H9 (cell line): ENCODE measurements around the gene CCDC157. TPM values are rescaled to one million over a fixed set of nuclear protein-coding genes. Genes with fewer than 3 reads are reported as not detected.

Experiments
- DNase-seq: peaks from one replicate; pipeline ENCODE4 v3.0.0-alpha.2; 2017
- H2AFZ ChIP-seq: one replicate; pipeline ENCODE4 v1.6.1; 2013; ENCODE audit warnings: mild to moderate bottlenecking, low read length, control low read depth, moderate library complexity
- H2AK5ac ChIP-seq: 2 replicates; pipeline ENCODE4 v1.6.1; 2013; ENCODE audit warnings: low read length, control low read depth, mixed read lengths; ENCODE audit not compliant: insufficient read length
- H2BK120ac ChIP-seq: one replicate; pipeline ENCODE4 v1.6.1; 2013; ENCODE audit warnings: low read depth, mild to moderate bottlenecking, low read length, control low read depth, inconsistent platforms; ENCODE audit not compliant: poor library complexity, severe bottlenecking
- H2BK12ac ChIP-seq: 2 replicates; pipeline ENCODE4 v1.6.1; 2013; ENCODE audit warnings: low read length, control low read depth, mixed read lengths, low read depth; ENCODE audit not compliant: insufficient read length
- H2BK15ac ChIP-seq: 2 replicates; pipeline ENCODE4 v1.6.1; 2013; ENCODE audit warnings: low read depth, low read length, control low read depth
- H2BK20ac ChIP-seq: one replicate; pipeline ENCODE4 v1.6.1; 2013; ENCODE audit warnings: low read depth, mild to moderate bottlenecking, low read length, control low read depth, inconsistent platforms; ENCODE audit not compliant: poor library complexity, severe bottlenecking
- H2BK5ac ChIP-seq: 2 replicates; pipeline ENCODE4 v1.6.1; 2013; ENCODE audit warnings: low read length, control low read depth, mixed read lengths; ENCODE audit not compliant: insufficient read length
- H3K14ac ChIP-seq: 2 replicates; pipeline ENCODE4 v1.6.1; 2013; ENCODE audit warnings: low read length, control low read depth; ENCODE audit not compliant: insufficient read depth
- H3K18ac ChIP-seq: 2 replicates; pipeline ENCODE4 v1.6.1; 2013; ENCODE audit warnings: low read depth, mild to moderate bottlenecking, mixed read lengths, low read length, control low read depth; ENCODE audit not compliant: insufficient read length
- H3K23ac ChIP-seq: 2 replicates; pipeline ENCODE4 v1.6.1; 2013; ENCODE audit warnings: low read length, control low read depth, mixed read lengths, low read depth; ENCODE audit not compliant: insufficient read length
- H3K23me2 ChIP-seq: 2 replicates; pipeline ENCODE4 v1.6.1; 2013; ENCODE audit warnings: low read depth, mild to moderate bottlenecking, mixed read lengths, low read length, control low read depth; ENCODE audit not compliant: insufficient read length, poor library complexity, severe bottlenecking
- H3K27ac ChIP-seq: 2 replicates; pipeline ENCODE4 v1.5.1; 2013; ENCODE audit warnings: low read length, control low read depth, mixed read lengths, low read depth; ENCODE audit not compliant: insufficient read length
- H3K27me3 ChIP-seq: 2 replicates; pipeline ENCODE4 v1.6.1; 2013; ENCODE audit warnings: low read length, control low read depth, inconsistent platforms; ENCODE audit not compliant: insufficient read depth
- H3K4ac ChIP-seq: 2 replicates; pipeline ENCODE4 v1.6.1; 2013; ENCODE audit warnings: low read depth, mild to moderate bottlenecking, control low read depth, inconsistent platforms, low read length, moderate library complexity
- H3K4me1 ChIP-seq: 2 replicates; pipeline ENCODE4 v1.6.1; 2013; ENCODE audit warnings: low read length, control low read depth, inconsistent platforms; ENCODE audit not compliant: insufficient read depth
- H3K4me2 ChIP-seq: 2 replicates; pipeline ENCODE4 v1.6.1; 2013; ENCODE audit warnings: low read length, control low read depth, mixed read lengths; ENCODE audit not compliant: insufficient read length, insufficient read depth
- H3K56ac ChIP-seq: 2 replicates; pipeline ENCODE4 v1.6.1; 2013; ENCODE audit warnings: low read depth, mild to moderate bottlenecking, mixed read lengths, low read length, control low read depth; ENCODE audit not compliant: insufficient read length
- H3K79me1 ChIP-seq: 2 replicates; pipeline ENCODE4 v1.6.1; 2013; ENCODE audit warnings: low read depth, mild to moderate bottlenecking, moderate library complexity, low read length, control low read depth, inconsistent platforms; ENCODE audit not compliant: insufficient read depth, poor library complexity, severe bottlenecking
- H3K79me2 ChIP-seq: 2 replicates; pipeline ENCODE4 v1.6.1; 2013; ENCODE audit warnings: low read length, control low read depth, inconsistent platforms; ENCODE audit not compliant: insufficient read depth
- H3K9ac ChIP-seq: 2 replicates; pipeline ENCODE4 v1.6.1; 2013; ENCODE audit warnings: low read length, control low read depth, mixed read lengths; ENCODE audit not compliant: insufficient read length; ENCODE audit errors: extremely low read depth
- H3K9me3 ChIP-seq: one replicate; pipeline ENCODE4 v1.6.1; 2013; ENCODE audit warnings: low read depth, low read length, inconsistent platforms; ENCODE audit not compliant: control insufficient read depth
- H3T11ph ChIP-seq: one replicate; pipeline ENCODE4 v1.6.1; 2013; ENCODE audit warnings: mild to moderate bottlenecking, low read length, control low read depth, inconsistent platforms
- H4K20me1 ChIP-seq: one replicate; pipeline ENCODE4 v1.6.1; 2013; ENCODE audit not compliant: control insufficient read depth, insufficient read length, insufficient read depth
- H4K5ac ChIP-seq: 2 replicates; pipeline ENCODE4 v1.6.1; 2013; ENCODE audit warnings: low read depth, mild to moderate bottlenecking, mixed read lengths, low read length, control low read depth; ENCODE audit not compliant: insufficient read length
- H4K8ac ChIP-seq: replicated peaks from 2 replicates; pipeline ENCODE4 v1.6.1; 2013; ENCODE audit warnings: low read length, control low read depth, mixed read lengths, low read depth; ENCODE audit not compliant: insufficient read length
- H4K91ac ChIP-seq: 2 replicates; pipeline ENCODE4 v1.6.1; 2013; ENCODE audit warnings: low read depth, mild to moderate bottlenecking, moderate library complexity, mixed read lengths, low read length, control low read depth; ENCODE audit not compliant: insufficient read length
- H3K27ac Mint-ChIP-seq, 3 experiments: 2 replicates in 2 of 3; 3 replicates in 1 of 3; pipeline ENCODE4 v1.8.0; 2020 to 2021; ENCODE audit warnings: mixed read lengths in 3 of 3, mild to moderate bottlenecking in 1 of 3, moderate library complexity in 1 of 3
- H3K27me3 Mint-ChIP-seq: 2 replicates; pipeline ENCODE4 v1.8.0; 2021; ENCODE audit warnings: low read depth, mild to moderate bottlenecking, moderate library complexity, mixed read lengths
- H3K36me3 Mint-ChIP-seq, 3 experiments: 2 replicates in 2 of 3; 3 replicates in 1 of 3; pipeline ENCODE4 v1.8.0; 2020 to 2021; ENCODE audit warnings: low read depth in 3 of 3, mixed read lengths in 3 of 3; ENCODE audit not compliant: insufficient read depth in 1 of 3
- H3K4me1 Mint-ChIP-seq, 2 experiments: 2 replicates each; pipeline ENCODE4 v1.8.0; 2020; ENCODE audit warnings: mixed read lengths in 2 of 2
- H3K4me3 Mint-ChIP-seq, 2 experiments: 2 replicates in 1 of 2; 3 replicates in 1 of 2; pipeline ENCODE4 v1.8.0; 2020 to 2021; ENCODE audit warnings: mild to moderate bottlenecking in 2 of 2, mixed read lengths in 2 of 2, moderate library complexity in 1 of 2
- H3K9me3 Mint-ChIP-seq, 2 experiments: 2 replicates in 1 of 2; 3 replicates in 1 of 2; pipeline ENCODE4 v1.8.0; 2020; ENCODE audit warnings: mild to moderate bottlenecking in 2 of 2, mixed read lengths in 2 of 2, moderate library complexity in 1 of 2
- WGBS: extraction: QIAGEN DNeasy Blood & Tissue Kit; methylation state at CpG from one replicate; pipeline ENCODE4 v1.1.7; 2013; ENCODE audit warnings: missing lambda C conversion rate, low lambda C conversion rate, mixed read lengths; ENCODE audit not compliant: insufficient read length; ENCODE audit errors: extremely low coverage; 5-methylcytosine and 5-hydroxymethylcytosine counted together
- total RNA-seq: library from RNA; stranded (reverse); gene quantifications from 2 replicates; pipeline ENCODE4 v1.2.1, GENCODE V29; 2021
- TF ChIP-seq, protein P1 (sequence below): fragments of 200-600 bp; sonication (generic); conservative IDR thresholded peaks from 3 replicates; pipeline ENCODE4 v1.8.0; 2021; ENCODE audit warnings: antibody characterized with exemption, mild to moderate bottlenecking

Gene CCDC157
- total RNA-seq, 1 experiment from 2014 or later: 4.3 TPM

- Histone ChIP-seq H3K56ac (no peak overlapping the region), H4K91ac (no peak overlapping the region), H3K27ac (no peak overlapping the region), H2BK120ac (no peak overlapping the region), H2AFZ (no peak overlapping the region), H2AK5ac (no peak overlapping the region), H3K79me2 (peaks cover 14% of the 10 kb centered on the region), H3K4ac (no peak overlapping the region), H4K5ac (no peak overlapping the region), H3K18ac (no peak overlapping the region), H3K4me2 (peak overlapping the region; percentile 75), H3K27me3 (no peaks in the 10 kb centered on the region), H4K20me1 (no peaks in the 10 kb centered on the region), H2BK12ac (no peak overlapping the region), H2BK15ac (no peak overlapping the region), H4K8ac (no peak overlapping the region), H3T11ph (no peak overlapping the region), H3K9ac (no peak overlapping the region), H2BK5ac (no peak overlapping the region), H3K9me3 (no peaks in the 10 kb centered on the region), H3K23ac (no peak overlapping the region), H3K79me1 (peaks cover 10% of the 10 kb centered on the region), H2BK20ac (no peak overlapping the region), H3K4me1 (peaks cover 4% of the 10 kb centered on the region), H3K14ac (no peak overlapping the region), H3K23me2 (peaks cover 3% of the 10 kb centered on the region)
- H3K4me3 Mint-ChIP-seq: peak overlapping the region in 1 of 2 experiments; percentile 99; a peak in 2 of 5 replicates
- no peaks in the 10 kb centered on the region for H3K9me3 Mint-ChIP-seq
- no CpG with 5 or more reads among the region's 6 CpGs for WGBS
- peaks cover 29 to 31% of the 10 kb centered on the region in 2 experiments for H3K4me1 Mint-ChIP-seq
- TF ChIP-seq, protein P1, sequence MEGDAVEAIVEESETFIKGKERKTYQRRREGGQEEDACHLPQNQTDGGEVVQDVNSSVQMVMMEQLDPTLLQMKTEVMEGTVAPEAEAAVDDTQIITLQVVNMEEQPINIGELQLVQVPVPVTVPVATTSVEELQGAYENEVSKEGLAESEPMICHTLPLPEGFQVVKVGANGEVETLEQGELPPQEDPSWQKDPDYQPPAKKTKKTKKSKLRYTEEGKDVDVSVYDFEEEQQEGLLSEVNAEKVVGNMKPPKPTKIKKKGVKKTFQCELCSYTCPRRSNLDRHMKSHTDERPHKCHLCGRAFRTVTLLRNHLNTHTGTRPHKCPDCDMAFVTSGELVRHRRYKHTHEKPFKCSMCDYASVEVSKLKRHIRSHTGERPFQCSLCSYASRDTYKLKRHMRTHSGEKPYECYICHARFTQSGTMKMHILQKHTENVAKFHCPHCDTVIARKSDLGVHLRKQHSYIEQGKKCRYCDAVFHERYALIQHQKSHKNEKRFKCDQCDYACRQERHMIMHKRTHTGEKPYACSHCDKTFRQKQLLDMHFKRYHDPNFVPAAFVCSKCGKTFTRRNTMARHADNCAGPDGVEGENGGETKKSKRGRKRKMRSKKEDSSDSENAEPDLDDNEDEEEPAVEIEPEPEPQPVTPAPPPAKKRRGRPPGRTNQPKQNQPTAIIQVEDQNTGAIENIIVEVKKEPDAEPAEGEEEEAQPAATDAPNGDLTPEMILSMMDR: no peak
- no peaks in the 10 kb centered on the region for H3K27me3 Mint-ChIP-seq
- H3K27ac Mint-ChIP-seq: 0 out of 7 replicates have a peak overlapping the region, but pooled peaks of 1 of the 3 experiments have one; percentile 42
- no peak for DNase-seq
- peaks cover 0 to 13% (median 12%) of the 10 kb centered on the region in 3 experiments; a peak in 6 of 7 replicates for H3K36me3 Mint-ChIP-seq
These were observed 1.7 kb downstream of the CCDC157 start for GRCh38 chr22:30358541-30358940.
